Fibroblast of upper back skin (primary cell): ENCODE measurements around the gene OSBPL2.

Experiments used
- DNase-seq: peaks from one replicate; pipeline ENCODE4 v3.0.0-alpha.2; 2013

Gene OSBPL2

GRCh38 chr20:62236766-62237513, 1.4 kb upstream of the OSBPL2 start:
- no peak for DNase-seq

GRCh38 chr20:62237514-62237800, 864 bp upstream of the OSBPL2 start:
- DNase-seq: no peak

GRCh38 chr20:62238569-62239277, 402 bp downstream of the OSBPL2 start:
- DNase-seq: no peak

GRCh38 chr20:62239278-62239879, 1.1 kb downstream of the OSBPL2 start:
- DNase-seq: no peak

- DNase-seq: no peak
Measured at GRCh38 chr20:62240020-62240685, 1.8 kb downstream of the OSBPL2 start.

- no peak for DNase-seq
Measured at GRCh38 chr20:62241506-62241905, 3.2 kb downstream of the OSBPL2 start.

- no peak for DNase-seq
Measured at GRCh38 chr20:62242176-62242575, 3.9 kb downstream of the OSBPL2 start.

- DNase-seq: no peak
Measured at GRCh38 chr20:62243106-62243505, 4.8 kb downstream of the OSBPL2 start.

- no peak for DNase-seq
Measured at GRCh38 chr20:62243906-62244515, 5.7 kb downstream of the OSBPL2 start.

GRCh38 chr20:62244644-62245108, 6.4 kb downstream of the OSBPL2 start:
- DNase-seq: no peak

GRCh38 chr20:62245911-62246280, 7.6 kb downstream of the OSBPL2 start:
- no peak for DNase-seq

GRCh38 chr20:62246431-62246830, 8.1 kb downstream of the OSBPL2 start:
- DNase-seq: no peak

- no peak for DNase-seq
Measured at GRCh38 chr20:62246872-62247652, 8.7 kb downstream of the OSBPL2 start.

GRCh38 chr20:62248890-62249560, 10.7 kb downstream of the OSBPL2 start:
- no peak for DNase-seq

GRCh38 chr20:62252342-62252966, 14.1 kb downstream of the OSBPL2 start:
- peak; percentile 25 for DNase-seq

- no peak for DNase-seq
Measured at GRCh38 chr20:62253398-62253797, 15.1 kb downstream of the OSBPL2 start.

GRCh38 chr20:62254021-62254724, 15.9 kb downstream of the OSBPL2 start:
- no peak for DNase-seq

- DNase-seq: no peak
Measured at GRCh38 chr20:62255976-62256375, 17.7 kb downstream of the OSBPL2 start.

GRCh38 chr20:62258499-62259293, 20.4 kb downstream of the OSBPL2 start:
- DNase-seq: peak; percentile 73

GRCh38 chr20:62259294-62259565, 20.9 kb downstream of the OSBPL2 start:
- no peak for DNase-seq
